ENCODE results near the gene CCDC186.
"Not testable (repeated sequence)": the region's sequence is repeated elsewhere in the genome, so short reads cannot be mapped to it uniquely, and the experiment has no call there.

Gene CCDC186

GRCh38 chr10:114174695-114175188, 739 bp upstream of the CCDC186 start:
- DNase-seq (ENCODE audit: low read depth in 2 of 2): no peak

GRCh38 chr10:114173603-114173920, 441 bp downstream of the CCDC186 start:
- DNase-seq (ENCODE audit: low read depth in 2 of 2): no peak

GRCh38 chr10:114172776-114173602, 1.0 kb downstream of the CCDC186 start:
- no peak for DNase-seq (ENCODE audit: low read depth in 2 of 2)

- DNase-seq (ENCODE audit: low read depth in 2 of 2): no peak
Measured at GRCh38 chr10:114172216-114172615, 1.8 kb downstream of the CCDC186 start.

- no peak for DNase-seq (ENCODE audit: low read depth in 2 of 2)
Measured at GRCh38 chr10:114168450-114169009, 5.5 kb downstream of the CCDC186 start.

- DNase-seq (ENCODE audit: low read depth in 2 of 2): no peak
Measured at GRCh38 chr10:114167985-114168384, 6.0 kb downstream of the CCDC186 start.

GRCh38 chr10:114166494-114166893, 7.5 kb downstream of the CCDC186 start:
- DNase-seq (ENCODE audit: low read depth in 2 of 2): no peak

- no peak for DNase-seq (ENCODE audit: low read depth in 2 of 2)
Measured at GRCh38 chr10:114166043-114166442, 8.0 kb downstream of the CCDC186 start.

GRCh38 chr10:114163062-114163461, 10.9 kb downstream of the CCDC186 start:
- no peak for DNase-seq (ENCODE audit: low read depth in 2 of 2)

- DNase-seq (ENCODE audit: low read depth in 2 of 2): no peak
Measured at GRCh38 chr10:114157912-114158311, 16.1 kb downstream of the CCDC186 start.

GRCh38 chr10:114151892-114152291, 22.1 kb downstream of the CCDC186 start:
- no peak for DNase-seq (ENCODE audit: low read depth in 2 of 2)

GRCh38 chr10:114151486-114151885, 22.5 kb downstream of the CCDC186 start:
- no peak for DNase-seq (ENCODE audit: low read depth in 2 of 2)

- DNase-seq (ENCODE audit: low read depth in 2 of 2): not testable (repeated sequence)
Measured at GRCh38 chr10:114149476-114149875, 24.5 kb downstream of the CCDC186 start.

- DNase-seq (ENCODE audit: low read depth in 2 of 2): no peak
Measured at GRCh38 chr10:114143160-114143559, 30.8 kb downstream of the CCDC186 start.

- no peak for DNase-seq (ENCODE audit: low read depth in 2 of 2)
Measured at GRCh38 chr10:114142018-114142417, 32.0 kb downstream of the CCDC186 start.

- DNase-seq (ENCODE audit: low read depth in 2 of 2): not testable (repeated sequence)
Measured at GRCh38 chr10:114140827-114141226, 33.2 kb downstream of the CCDC186 start.

GRCh38 chr10:114140036-114140435, 34.0 kb downstream of the CCDC186 start:
- no peak for DNase-seq (ENCODE audit: low read depth in 2 of 2)

- DNase-seq (ENCODE audit: low read depth in 2 of 2): no peak
Measured at GRCh38 chr10:114138581-114138980, 35.4 kb downstream of the CCDC186 start.

- no peak for DNase-seq (ENCODE audit: low read depth in 2 of 2)
Measured at GRCh38 chr10:114135476-114135875, 38.5 kb downstream of the CCDC186 start.

- no peak for DNase-seq (ENCODE audit: low read depth in 2 of 2)
Measured at GRCh38 chr10:114131094-114131493, 42.9 kb downstream of the CCDC186 start.

- no peak for DNase-seq (ENCODE audit: low read depth in 2 of 2)
Measured at GRCh38 chr10:114121031-114121430, 53.0 kb downstream of the CCDC186 start.

- no peak for DNase-seq (ENCODE audit: low read depth in 2 of 2)
Measured at GRCh38 chr10:114118514-114118913, 55.5 kb downstream of the CCDC186 start.

GRCh38 chr10:114117728-114118127, 56.3 kb downstream of the CCDC186 start:
- DNase-seq (ENCODE audit: low read depth in 2 of 2): no peak
